H9 (cell line): Measurements from ENCODE around the gene BCO1. TPM values are rescaled to one million over a fixed set of nuclear protein-coding genes. Genes with fewer than 3 reads are reported as not detected.
A peak's percentile ranks its signal among the peaks of the same experiment; 100 is the strongest.

Experiments
- DNase-seq: peaks from one replicate; pipeline ENCODE4 v3.0.0-alpha.2; 2017
- H2AFZ ChIP-seq: one replicate; pipeline ENCODE4 v1.6.1; 2013; ENCODE audit warnings: mild to moderate bottlenecking, low read length, control low read depth, moderate library complexity
- H2AK5ac ChIP-seq: 2 replicates; pipeline ENCODE4 v1.6.1; 2013; ENCODE audit warnings: low read length, control low read depth, mixed read lengths; ENCODE audit not compliant: insufficient read length
- H2BK120ac ChIP-seq: one replicate; pipeline ENCODE4 v1.6.1; 2013; ENCODE audit warnings: low read depth, mild to moderate bottlenecking, low read length, control low read depth, inconsistent platforms; ENCODE audit not compliant: poor library complexity, severe bottlenecking
- H2BK12ac ChIP-seq: 2 replicates; pipeline ENCODE4 v1.6.1; 2013; ENCODE audit warnings: low read length, control low read depth, mixed read lengths, low read depth; ENCODE audit not compliant: insufficient read length
- H2BK15ac ChIP-seq: 2 replicates; pipeline ENCODE4 v1.6.1; 2013; ENCODE audit warnings: low read depth, low read length, control low read depth
- H2BK20ac ChIP-seq: one replicate; pipeline ENCODE4 v1.6.1; 2013; ENCODE audit warnings: low read depth, mild to moderate bottlenecking, low read length, control low read depth, inconsistent platforms; ENCODE audit not compliant: poor library complexity, severe bottlenecking
- H2BK5ac ChIP-seq: 2 replicates; pipeline ENCODE4 v1.6.1; 2013; ENCODE audit warnings: low read length, control low read depth, mixed read lengths; ENCODE audit not compliant: insufficient read length
- H3K14ac ChIP-seq: 2 replicates; pipeline ENCODE4 v1.6.1; 2013; ENCODE audit warnings: low read length, control low read depth; ENCODE audit not compliant: insufficient read depth
- H3K18ac ChIP-seq: 2 replicates; pipeline ENCODE4 v1.6.1; 2013; ENCODE audit warnings: low read depth, mild to moderate bottlenecking, mixed read lengths, low read length, control low read depth; ENCODE audit not compliant: insufficient read length
- H3K23ac ChIP-seq: 2 replicates; pipeline ENCODE4 v1.6.1; 2013; ENCODE audit warnings: low read length, control low read depth, mixed read lengths, low read depth; ENCODE audit not compliant: insufficient read length
- H3K23me2 ChIP-seq: 2 replicates; pipeline ENCODE4 v1.6.1; 2013; ENCODE audit warnings: low read depth, mild to moderate bottlenecking, mixed read lengths, low read length, control low read depth; ENCODE audit not compliant: insufficient read length, poor library complexity, severe bottlenecking
- H3K27ac ChIP-seq: 2 replicates; pipeline ENCODE4 v1.5.1; 2013; ENCODE audit warnings: low read length, control low read depth, mixed read lengths, low read depth; ENCODE audit not compliant: insufficient read length
- H3K27me3 ChIP-seq: 2 replicates; pipeline ENCODE4 v1.6.1; 2013; ENCODE audit warnings: low read length, control low read depth, inconsistent platforms; ENCODE audit not compliant: insufficient read depth
- H3K4ac ChIP-seq: 2 replicates; pipeline ENCODE4 v1.6.1; 2013; ENCODE audit warnings: low read depth, mild to moderate bottlenecking, control low read depth, inconsistent platforms, low read length, moderate library complexity
- H3K4me1 ChIP-seq: 2 replicates; pipeline ENCODE4 v1.6.1; 2013; ENCODE audit warnings: low read length, control low read depth, inconsistent platforms; ENCODE audit not compliant: insufficient read depth
- H3K4me2 ChIP-seq: 2 replicates; pipeline ENCODE4 v1.6.1; 2013; ENCODE audit warnings: low read length, control low read depth, mixed read lengths; ENCODE audit not compliant: insufficient read length, insufficient read depth
- H3K56ac ChIP-seq: 2 replicates; pipeline ENCODE4 v1.6.1; 2013; ENCODE audit warnings: low read depth, mild to moderate bottlenecking, mixed read lengths, low read length, control low read depth; ENCODE audit not compliant: insufficient read length
- H3K79me1 ChIP-seq: 2 replicates; pipeline ENCODE4 v1.6.1; 2013; ENCODE audit warnings: low read depth, mild to moderate bottlenecking, moderate library complexity, low read length, control low read depth, inconsistent platforms; ENCODE audit not compliant: insufficient read depth, poor library complexity, severe bottlenecking
- H3K79me2 ChIP-seq: 2 replicates; pipeline ENCODE4 v1.6.1; 2013; ENCODE audit warnings: low read length, control low read depth, inconsistent platforms; ENCODE audit not compliant: insufficient read depth
- H3K9ac ChIP-seq: 2 replicates; pipeline ENCODE4 v1.6.1; 2013; ENCODE audit warnings: low read length, control low read depth, mixed read lengths; ENCODE audit not compliant: insufficient read length; ENCODE audit errors: extremely low read depth
- H3K9me3 ChIP-seq: one replicate; pipeline ENCODE4 v1.6.1; 2013; ENCODE audit warnings: low read depth, low read length, inconsistent platforms; ENCODE audit not compliant: control insufficient read depth
- H3T11ph ChIP-seq: one replicate; pipeline ENCODE4 v1.6.1; 2013; ENCODE audit warnings: mild to moderate bottlenecking, low read length, control low read depth, inconsistent platforms
- H4K20me1 ChIP-seq: one replicate; pipeline ENCODE4 v1.6.1; 2013; ENCODE audit not compliant: control insufficient read depth, insufficient read length, insufficient read depth
- H4K5ac ChIP-seq: 2 replicates; pipeline ENCODE4 v1.6.1; 2013; ENCODE audit warnings: low read depth, mild to moderate bottlenecking, mixed read lengths, low read length, control low read depth; ENCODE audit not compliant: insufficient read length
- H4K8ac ChIP-seq: replicated peaks from 2 replicates; pipeline ENCODE4 v1.6.1; 2013; ENCODE audit warnings: low read length, control low read depth, mixed read lengths, low read depth; ENCODE audit not compliant: insufficient read length
- H4K91ac ChIP-seq: 2 replicates; pipeline ENCODE4 v1.6.1; 2013; ENCODE audit warnings: low read depth, mild to moderate bottlenecking, moderate library complexity, mixed read lengths, low read length, control low read depth; ENCODE audit not compliant: insufficient read length
- H3K27ac Mint-ChIP-seq, 3 experiments: 2 replicates in 2 of 3; 3 replicates in 1 of 3; pipeline ENCODE4 v1.8.0; 2020 to 2021; ENCODE audit warnings: mixed read lengths in 3 of 3, mild to moderate bottlenecking in 1 of 3, moderate library complexity in 1 of 3
- H3K27me3 Mint-ChIP-seq: 2 replicates; pipeline ENCODE4 v1.8.0; 2021; ENCODE audit warnings: low read depth, mild to moderate bottlenecking, moderate library complexity, mixed read lengths
- H3K36me3 Mint-ChIP-seq, 3 experiments: 2 replicates in 2 of 3; 3 replicates in 1 of 3; pipeline ENCODE4 v1.8.0; 2020 to 2021; ENCODE audit warnings: low read depth in 3 of 3, mixed read lengths in 3 of 3; ENCODE audit not compliant: insufficient read depth in 1 of 3
- H3K4me1 Mint-ChIP-seq, 2 experiments: 2 replicates each; pipeline ENCODE4 v1.8.0; 2020; ENCODE audit warnings: mixed read lengths in 2 of 2
- H3K4me3 Mint-ChIP-seq, 2 experiments: 2 replicates in 1 of 2; 3 replicates in 1 of 2; pipeline ENCODE4 v1.8.0; 2020 to 2021; ENCODE audit warnings: mild to moderate bottlenecking in 2 of 2, mixed read lengths in 2 of 2, moderate library complexity in 1 of 2
- H3K9me3 Mint-ChIP-seq, 2 experiments: 2 replicates in 1 of 2; 3 replicates in 1 of 2; pipeline ENCODE4 v1.8.0; 2020; ENCODE audit warnings: mild to moderate bottlenecking in 2 of 2, mixed read lengths in 2 of 2, moderate library complexity in 1 of 2
- WGBS: extraction: QIAGEN DNeasy Blood & Tissue Kit; methylation state at CpG from one replicate; pipeline ENCODE4 v1.1.7; 2013; ENCODE audit warnings: missing lambda C conversion rate, low lambda C conversion rate, mixed read lengths; ENCODE audit not compliant: insufficient read length; ENCODE audit errors: extremely low coverage; 5-methylcytosine and 5-hydroxymethylcytosine counted together
- total RNA-seq: library from RNA; stranded (reverse); gene quantifications from 2 replicates; pipeline ENCODE4 v1.2.1, GENCODE V29; 2021
- TF ChIP-seq, protein P1 (sequence below): fragments of 200-600 bp; sonication (generic); conservative IDR thresholded peaks from 3 replicates; pipeline ENCODE4 v1.8.0; 2021; ENCODE audit warnings: antibody characterized with exemption, mild to moderate bottlenecking

Gene BCO1
- total RNA-seq, 1 experiment from 2014 or later = not detected

DNA sequence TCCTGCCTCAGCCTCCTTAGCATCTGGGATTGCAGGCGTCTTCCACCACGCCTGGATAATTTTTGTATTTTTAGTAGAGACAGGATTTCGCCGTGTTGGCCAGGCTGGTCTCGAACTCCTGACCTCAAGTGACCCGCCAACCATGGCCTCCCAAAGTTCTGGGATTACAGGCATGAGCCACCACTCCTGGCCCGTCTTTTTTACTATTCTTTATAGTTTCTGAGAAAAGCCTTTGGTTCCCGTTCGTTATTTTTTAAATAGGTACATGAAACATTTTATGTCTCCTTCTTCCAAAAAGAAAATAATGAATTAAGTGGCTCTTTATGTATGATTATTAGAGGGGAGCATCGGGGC, 570 bp upstream of the BCO1 start:
- Histone ChIP-seq H3K27me3 (no peaks in the 10 kb centered on the region), H3K9me3 (no peaks in the 10 kb centered on the region), H3K14ac (no peak overlapping the region), H2AK5ac (no peak overlapping the region), H2BK12ac (no peak overlapping the region), H3K56ac (no peak overlapping the region), H4K91ac (no peak overlapping the region), H3K9ac (no peak overlapping the region), H3K79me1 (no peaks in the 10 kb centered on the region), H3K4me1 (no peaks in the 10 kb centered on the region; the same call in 1 of the 2 replicates), H2AFZ (no peak overlapping the region), H4K20me1 (no peaks in the 10 kb centered on the region), H3T11ph (no peak overlapping the region), H3K27ac (no peak overlapping the region), H3K79me2 (no peaks in the 10 kb centered on the region), H2BK20ac (no peak overlapping the region), H4K8ac (no peak overlapping the region), H3K4me2 (peak overlapping the region; percentile 88), H2BK120ac (no peak overlapping the region), H4K5ac (no peak overlapping the region), H3K23me2 (peaks cover 3% of the 10 kb centered on the region), H2BK5ac (no peak overlapping the region), H3K4ac (no peak overlapping the region), H3K18ac (no peak overlapping the region), H2BK15ac (no peak overlapping the region), H3K23ac (no peak overlapping the region)
- no peak for DNase-seq
- no CpG with 5 or more reads among the region's 10 CpGs for whole genome bisulfite sequencing
- Mint-ChIP-seq H3K36me3 (no peaks in the 10 kb centered on the region), H3K9me3 (no peaks in the 10 kb centered on the region; a peak in 1 of 5 replicates), H3K4me1 (peaks cover 21 to 29% of the 10 kb centered on the region in 2 experiments), H3K27me3 (no peaks in the 10 kb centered on the region; the same call in none of the 2 replicates), H3K27ac (peak overlapping the region; percentile 86 to 98 (median 87); a peak in 6 of 7 replicates), H3K4me3 (peak overlapping the region; percentile 31 to 72; a peak in 4 of 5 replicates)
- TF ChIP-seq, protein P1, sequence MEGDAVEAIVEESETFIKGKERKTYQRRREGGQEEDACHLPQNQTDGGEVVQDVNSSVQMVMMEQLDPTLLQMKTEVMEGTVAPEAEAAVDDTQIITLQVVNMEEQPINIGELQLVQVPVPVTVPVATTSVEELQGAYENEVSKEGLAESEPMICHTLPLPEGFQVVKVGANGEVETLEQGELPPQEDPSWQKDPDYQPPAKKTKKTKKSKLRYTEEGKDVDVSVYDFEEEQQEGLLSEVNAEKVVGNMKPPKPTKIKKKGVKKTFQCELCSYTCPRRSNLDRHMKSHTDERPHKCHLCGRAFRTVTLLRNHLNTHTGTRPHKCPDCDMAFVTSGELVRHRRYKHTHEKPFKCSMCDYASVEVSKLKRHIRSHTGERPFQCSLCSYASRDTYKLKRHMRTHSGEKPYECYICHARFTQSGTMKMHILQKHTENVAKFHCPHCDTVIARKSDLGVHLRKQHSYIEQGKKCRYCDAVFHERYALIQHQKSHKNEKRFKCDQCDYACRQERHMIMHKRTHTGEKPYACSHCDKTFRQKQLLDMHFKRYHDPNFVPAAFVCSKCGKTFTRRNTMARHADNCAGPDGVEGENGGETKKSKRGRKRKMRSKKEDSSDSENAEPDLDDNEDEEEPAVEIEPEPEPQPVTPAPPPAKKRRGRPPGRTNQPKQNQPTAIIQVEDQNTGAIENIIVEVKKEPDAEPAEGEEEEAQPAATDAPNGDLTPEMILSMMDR = no peak
